ENCODE results near the gene HIC1.

DNA sequence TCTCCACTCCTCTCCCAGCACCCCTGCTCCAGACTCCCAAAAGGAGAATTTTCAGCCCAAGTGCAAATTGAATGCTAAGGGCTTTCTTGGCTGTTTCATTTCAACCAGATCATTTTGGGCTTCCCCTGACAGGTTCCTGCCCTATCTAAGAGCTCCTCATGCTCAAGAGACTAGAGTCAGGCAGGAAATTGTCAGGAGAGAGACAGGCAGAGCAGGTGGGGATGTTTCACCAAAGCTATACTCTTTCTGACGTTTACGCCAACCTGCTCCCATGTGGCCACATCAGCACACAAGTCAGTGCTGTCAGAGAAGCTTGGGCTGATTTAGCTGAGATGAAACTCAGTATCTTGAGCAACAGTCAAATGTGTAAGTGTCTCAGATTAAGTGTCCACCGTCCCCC lies 31.4 kb downstream of the HIC1 start:
- TF ChIP-seq, protein P1, sequence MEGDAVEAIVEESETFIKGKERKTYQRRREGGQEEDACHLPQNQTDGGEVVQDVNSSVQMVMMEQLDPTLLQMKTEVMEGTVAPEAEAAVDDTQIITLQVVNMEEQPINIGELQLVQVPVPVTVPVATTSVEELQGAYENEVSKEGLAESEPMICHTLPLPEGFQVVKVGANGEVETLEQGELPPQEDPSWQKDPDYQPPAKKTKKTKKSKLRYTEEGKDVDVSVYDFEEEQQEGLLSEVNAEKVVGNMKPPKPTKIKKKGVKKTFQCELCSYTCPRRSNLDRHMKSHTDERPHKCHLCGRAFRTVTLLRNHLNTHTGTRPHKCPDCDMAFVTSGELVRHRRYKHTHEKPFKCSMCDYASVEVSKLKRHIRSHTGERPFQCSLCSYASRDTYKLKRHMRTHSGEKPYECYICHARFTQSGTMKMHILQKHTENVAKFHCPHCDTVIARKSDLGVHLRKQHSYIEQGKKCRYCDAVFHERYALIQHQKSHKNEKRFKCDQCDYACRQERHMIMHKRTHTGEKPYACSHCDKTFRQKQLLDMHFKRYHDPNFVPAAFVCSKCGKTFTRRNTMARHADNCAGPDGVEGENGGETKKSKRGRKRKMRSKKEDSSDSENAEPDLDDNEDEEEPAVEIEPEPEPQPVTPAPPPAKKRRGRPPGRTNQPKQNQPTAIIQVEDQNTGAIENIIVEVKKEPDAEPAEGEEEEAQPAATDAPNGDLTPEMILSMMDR (conservative IDR thresholded peaks at IDR 0.05; ENCODE audit: low read depth, low read length) = no peak
- TF ChIP-seq, protein P2, sequence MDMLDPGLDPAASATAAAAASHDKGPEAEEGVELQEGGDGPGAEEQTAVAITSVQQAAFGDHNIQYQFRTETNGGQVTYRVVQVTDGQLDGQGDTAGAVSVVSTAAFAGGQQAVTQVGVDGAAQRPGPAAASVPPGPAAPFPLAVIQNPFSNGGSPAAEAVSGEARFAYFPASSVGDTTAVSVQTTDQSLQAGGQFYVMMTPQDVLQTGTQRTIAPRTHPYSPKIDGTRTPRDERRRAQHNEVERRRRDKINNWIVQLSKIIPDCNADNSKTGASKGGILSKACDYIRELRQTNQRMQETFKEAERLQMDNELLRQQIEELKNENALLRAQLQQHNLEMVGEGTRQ (IDR thresholded peaks at IDR 0.05; ENCODE audit: low read depth, low read length) = no peak
- TF ChIP-seq POLR2A (IDR thresholded peaks at IDR 0.05; ENCODE audit: low read depth, low read length) = no peak
- no peak for TF ChIP-seq SMC3 (IDR thresholded peaks at IDR 0.05; ENCODE audit: low read depth, low read length)
- no peak for TF ChIP-seq RFX5 (IDR thresholded peaks at IDR 0.05; ENCODE audit: low read depth, low read length)
- no peak for TF ChIP-seq RAD21 (IDR thresholded peaks at IDR 0.05; ENCODE audit: low read length)
- TF ChIP-seq CHD1 (IDR thresholded peaks at IDR 0.05; ENCODE audit: low read depth, low read length) = no peak
- no peak for TF ChIP-seq CEBPB (IDR thresholded peaks at IDR 0.05; ENCODE audit: low read depth, low read length)
- no peak for TF ChIP-seq MXI1 (IDR thresholded peaks at IDR 0.05; ENCODE audit: borderline replicate concordance, low read depth, low read length)
